CD4-positive, alpha-beta T cell treated with Interleukin-10 for 1 hour (primary cell): Measurements from ENCODE around the gene HECTD2.
"Not testable (repeated sequence)": the region's sequence is repeated elsewhere in the genome, so short reads cannot be mapped to it uniquely, and the experiment has no call there.

Experiments used
- DNase-seq: peaks from one replicate; pipeline ENCODE4 v3.0.0-alpha.2; 2020

Gene HECTD2

DNA sequence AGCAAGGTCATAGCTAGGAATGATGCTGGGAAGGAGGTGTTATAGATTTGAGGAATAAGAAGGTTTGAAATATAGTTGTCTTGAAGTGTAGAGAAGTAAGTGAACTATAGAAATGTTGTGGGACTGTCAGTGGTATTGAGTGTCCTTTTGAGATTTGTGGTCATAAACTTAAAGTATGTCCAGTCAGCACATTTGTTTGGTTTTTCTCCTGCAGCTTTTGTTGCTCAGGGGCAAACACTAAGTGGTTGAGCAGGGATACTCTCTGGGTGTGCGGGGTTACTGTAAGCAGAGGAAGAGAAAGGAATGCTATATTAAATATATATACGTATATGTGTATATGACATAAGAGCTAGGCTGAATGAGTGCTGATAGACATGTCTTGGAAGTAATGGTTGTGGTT is 67.1 kb downstream of the HECTD2 start:
- no peak for DNase-seq

DNA sequence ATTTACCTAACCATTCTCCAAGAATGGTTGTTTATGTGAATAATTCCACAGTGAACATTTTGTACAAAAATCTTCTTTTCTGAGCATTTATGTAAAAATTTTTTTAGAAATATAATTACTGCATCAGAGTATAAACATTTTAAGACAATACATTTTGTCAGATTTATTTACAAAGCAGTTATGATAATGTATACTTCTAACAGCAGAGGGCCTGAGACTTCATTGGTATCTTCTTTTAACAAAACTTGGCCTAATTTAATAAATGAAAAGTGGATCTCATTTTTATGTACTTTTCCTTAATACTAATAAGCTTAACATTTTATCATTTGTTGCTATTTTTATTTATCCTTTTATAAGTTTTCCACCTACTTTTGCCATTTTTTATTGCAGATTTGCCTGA is 69.4 kb downstream of the HECTD2 start:
- DNase-seq, result no peak

DNA sequence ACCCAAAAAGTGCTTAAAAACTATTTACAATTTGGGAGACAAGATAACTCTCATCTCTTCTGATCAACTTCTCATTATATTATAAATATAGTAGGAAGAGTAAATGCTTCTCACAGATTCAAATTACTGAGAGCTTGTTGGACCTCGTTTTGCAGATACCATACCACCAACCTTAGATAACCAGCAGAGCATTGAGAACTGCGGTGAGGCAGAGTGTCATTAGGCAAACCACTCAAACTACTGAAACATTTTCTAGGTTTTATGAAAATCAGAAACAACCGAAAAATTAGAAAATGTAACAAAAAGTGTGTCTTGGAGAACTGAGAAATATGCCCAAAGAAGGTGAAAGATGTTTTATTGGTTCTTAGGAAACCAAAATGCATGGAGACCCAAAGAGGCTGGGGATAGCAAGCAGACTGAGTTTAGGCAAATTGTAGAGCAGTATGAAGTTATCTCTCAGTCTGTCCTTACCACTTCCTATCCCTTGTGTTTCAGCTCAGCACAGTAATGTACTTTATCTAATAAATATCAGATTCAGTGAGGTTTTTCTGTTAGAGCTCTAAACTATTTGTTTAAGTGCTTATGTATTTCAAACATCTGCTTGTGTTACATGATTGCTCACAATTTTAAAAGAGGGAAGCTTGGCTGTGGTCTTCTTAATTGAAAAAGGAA is 77.9 kb downstream of the HECTD2 start:
- no peak for DNase-seq

DNA sequence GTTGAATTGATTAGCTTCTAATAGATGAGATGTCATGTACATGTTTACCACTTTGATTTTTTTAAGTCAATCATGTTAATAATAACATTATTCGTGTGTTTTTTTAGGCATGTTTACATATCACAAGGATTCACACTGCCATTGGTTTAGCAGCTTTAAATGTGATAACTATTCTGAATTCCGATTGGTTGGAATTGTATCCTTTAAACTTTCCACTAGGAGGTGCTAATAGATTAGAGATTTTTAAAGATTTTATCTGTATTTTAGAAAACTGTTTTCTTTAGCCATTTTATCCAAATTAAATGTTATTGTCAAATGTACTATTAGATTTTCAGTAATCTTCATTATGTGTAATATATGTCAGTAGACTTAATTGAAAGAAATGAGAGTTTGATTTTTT is 83.2 kb downstream of the HECTD2 start:
- no peak for DNase-seq

DNA sequence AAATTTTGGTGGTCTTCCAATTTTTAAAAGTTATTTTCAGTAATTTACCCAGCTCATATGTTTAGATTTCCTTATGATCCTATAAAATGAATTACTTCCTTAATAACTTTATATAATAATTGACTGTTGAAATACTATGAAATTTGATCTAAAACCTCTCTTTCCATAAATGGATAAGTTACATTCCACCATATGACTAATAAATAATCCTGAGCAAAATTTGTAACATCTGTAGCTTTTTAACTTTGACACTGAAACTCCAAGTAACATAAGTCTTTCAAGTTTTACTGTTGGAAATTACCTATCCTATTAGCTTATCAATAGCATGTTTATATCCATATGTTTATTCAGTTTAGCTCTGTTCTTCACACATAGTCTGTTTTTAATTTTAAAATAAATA is 85.3 kb downstream of the HECTD2 start:
- DNase-seq, result no peak

DNA sequence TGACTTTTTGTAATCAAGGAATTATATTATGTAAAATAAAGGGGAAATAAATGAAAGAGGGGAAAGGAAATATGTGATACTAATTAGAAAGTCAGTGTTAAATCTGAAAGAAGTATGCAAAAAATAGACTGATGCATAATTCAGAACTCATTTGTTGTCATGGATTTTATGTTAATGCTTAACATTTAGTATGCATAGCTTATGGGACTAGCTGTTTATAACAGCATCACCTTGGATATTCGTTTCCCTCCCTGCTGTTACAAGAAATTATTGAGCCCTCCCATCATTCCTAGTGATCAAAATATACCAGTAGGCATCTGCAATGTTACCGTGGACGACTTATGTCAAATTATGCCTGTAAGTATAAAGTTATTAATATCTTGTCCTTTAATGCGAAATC is 85.9 kb downstream of the HECTD2 start:
- no peak for DNase-seq

DNA sequence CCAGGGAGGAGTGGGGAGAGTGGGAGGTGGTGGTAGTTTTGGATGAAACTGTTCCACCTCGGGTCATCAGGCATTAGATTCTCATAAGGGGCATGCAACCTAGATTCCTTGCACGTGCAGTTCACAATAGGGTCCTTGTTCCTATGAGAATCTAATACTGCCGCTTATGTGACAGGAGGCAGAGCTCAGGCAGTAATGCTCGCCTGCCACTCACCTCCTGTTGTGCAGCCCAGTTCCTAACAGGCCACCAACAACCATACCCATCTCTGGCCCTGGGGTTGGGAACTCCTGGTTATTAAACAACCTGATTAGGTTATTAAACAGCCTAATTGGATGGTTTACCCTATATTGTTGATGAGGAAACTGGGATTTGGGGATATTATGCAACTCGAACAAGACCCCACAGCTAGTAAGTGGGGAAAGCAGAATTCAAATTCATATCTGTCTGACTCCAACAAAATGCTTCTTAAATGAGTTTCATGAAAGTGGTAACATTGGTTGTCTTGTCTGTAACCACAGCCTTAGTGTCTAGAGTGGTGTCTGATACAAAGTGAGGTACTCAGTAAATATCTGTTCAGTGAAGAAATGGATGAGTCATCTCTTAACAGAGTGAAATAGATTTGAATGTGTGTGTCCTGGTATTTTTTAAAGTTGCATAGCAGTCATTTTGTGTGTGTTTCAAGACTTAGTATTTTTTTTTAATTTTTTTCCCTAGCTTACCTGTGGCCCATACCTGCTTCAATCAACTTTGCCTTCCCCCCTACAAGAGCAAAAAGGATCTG is 101.6 kb downstream of the HECTD2 start:
- DNase-seq, result no peak

DNA sequence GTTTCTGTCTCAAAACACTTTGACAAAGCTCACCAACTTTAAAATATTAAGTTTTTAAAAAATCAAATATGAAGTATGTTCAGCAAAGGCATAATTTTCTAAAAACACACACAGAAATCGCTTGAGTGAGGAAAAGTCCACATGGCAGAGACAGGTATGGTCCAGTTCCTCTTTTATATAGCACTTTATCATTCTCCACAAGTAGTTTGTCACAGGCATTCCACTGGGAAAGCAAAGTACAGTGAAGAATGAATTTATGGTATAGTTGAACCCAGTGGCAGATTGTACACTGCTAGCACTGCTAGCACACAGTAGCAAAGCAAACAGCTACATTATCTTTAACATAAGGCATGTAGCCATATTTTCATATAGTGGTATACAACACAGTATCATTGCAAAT is 102.3 kb downstream of the HECTD2 start:
- no peak for DNase-seq

DNA sequence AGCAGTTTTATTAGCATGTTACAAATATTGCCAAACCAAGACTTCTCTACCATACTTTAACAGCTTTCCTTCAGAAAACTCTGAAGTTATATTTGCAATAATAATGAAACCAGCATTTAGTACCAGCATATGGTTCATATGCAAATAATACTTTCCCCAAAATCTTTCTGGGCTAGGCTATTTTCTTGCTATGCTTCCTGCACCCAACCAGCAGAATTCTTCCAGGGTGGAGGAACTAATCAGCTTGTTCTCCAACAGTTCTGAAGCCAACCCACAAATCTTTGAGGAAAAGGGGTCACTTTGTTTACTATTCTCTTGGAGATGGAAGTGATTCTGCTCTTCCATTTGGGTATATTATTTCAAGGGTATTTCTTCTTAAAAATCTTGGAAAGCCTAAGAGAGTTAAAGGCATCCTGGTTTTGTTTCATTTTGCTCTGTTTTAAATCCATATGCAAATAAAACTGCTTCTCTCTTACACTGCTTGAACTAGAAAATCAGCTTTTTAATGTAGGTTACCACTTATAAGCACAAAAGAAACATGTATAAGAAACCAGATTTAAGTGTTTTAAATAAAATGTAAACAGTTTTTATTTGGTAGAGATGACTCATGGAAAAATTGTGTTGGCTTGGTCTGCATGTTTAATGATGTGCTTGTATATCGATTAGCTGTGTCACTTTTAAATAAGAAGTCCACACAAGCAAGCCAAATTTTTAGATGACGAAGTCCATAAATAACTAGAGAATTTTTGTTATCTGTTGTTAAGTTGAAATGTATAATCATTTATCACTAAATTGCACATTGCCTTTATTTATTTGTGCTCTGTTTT is 103.7 kb downstream of the HECTD2 start:
- DNase-seq, result no peak

DNA sequence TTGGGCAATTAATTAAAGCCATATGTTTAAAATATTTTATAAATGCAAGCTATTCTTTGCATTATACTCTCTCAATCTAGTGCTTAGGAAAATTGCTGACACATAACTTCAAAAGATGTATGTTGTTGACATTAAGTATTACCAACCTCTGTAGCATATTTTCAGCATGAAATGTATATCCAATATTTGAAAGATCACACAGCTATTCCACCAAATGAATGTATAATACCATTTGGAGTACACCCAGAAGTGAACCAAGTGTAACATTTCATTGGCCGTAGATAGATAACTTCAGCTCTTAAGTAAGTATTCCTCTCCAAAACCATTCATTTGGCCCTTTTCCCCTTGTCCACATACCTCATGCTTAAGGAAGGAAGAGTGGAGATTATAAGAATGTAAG is 104.6 kb downstream of the HECTD2 start:
- no peak for DNase-seq

DNA sequence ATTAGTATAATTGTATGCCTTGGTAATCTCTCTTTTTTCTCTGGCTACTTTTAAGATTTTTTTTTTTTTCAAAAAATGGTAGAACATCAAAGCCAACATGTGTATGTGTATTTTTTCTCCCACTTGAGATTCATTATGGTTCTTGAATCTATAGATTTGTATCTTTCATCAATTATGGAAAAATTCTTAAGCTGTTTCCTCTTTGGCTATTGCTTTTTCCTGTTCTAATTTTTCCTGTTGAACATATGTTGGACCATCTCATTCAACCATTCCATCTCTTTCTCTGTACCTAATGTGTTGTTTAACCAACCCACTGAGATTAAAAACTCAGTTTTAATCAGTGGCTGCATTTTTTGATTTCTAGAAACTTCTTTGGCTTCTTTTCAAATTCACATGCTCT is 107.2 kb downstream of the HECTD2 start:
- DNase-seq, result no peak

DNA sequence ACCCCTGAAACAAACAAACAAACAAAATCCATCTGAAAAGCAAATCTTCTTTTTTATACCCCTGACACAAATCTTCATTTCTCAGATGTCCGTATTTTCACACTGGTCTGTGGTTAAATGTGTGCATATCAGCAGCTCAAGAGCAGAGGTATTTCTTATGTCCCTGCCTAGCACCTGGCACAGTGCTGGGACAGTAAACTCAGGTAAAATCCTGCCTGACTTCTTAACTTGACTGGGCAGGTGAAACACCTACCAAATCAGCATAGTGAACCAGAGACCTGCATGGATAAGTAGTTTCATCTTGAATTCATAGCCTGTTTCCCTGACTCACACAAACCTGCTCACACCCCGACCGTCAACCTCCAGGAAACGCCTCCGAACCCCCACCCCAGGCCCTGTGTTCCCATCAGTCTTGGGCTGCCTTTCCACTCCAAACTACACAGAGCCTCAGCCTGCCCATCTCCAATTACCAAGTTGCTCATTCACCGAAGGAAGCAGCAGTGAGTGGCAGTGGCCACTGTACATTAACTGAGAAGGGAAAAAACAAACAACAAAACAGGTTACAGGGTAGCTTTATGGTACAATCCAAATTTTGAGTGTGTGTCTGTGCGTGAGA is 109.9 kb downstream of the HECTD2 start:
- no peak for DNase-seq

DNA sequence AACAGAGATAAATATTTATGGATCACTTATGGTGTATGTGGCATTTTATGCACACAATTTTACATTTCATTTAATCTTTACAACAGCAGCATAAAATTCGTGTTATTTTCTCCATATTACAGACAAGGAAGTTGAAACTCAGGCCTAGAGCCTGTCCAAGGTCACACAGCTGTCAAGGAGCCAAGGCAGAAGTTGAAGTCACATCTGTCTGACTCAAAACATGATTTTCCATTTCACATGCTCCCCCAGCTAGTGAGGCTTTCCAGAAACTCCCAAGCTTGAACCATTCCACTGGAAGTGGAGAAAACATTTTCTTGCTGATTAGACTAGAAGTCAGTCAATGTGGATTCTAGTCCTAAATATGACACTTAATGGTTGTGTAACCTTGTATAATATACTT is 110.5 kb downstream of the HECTD2 start:
- DNase-seq, result no peak

DNA sequence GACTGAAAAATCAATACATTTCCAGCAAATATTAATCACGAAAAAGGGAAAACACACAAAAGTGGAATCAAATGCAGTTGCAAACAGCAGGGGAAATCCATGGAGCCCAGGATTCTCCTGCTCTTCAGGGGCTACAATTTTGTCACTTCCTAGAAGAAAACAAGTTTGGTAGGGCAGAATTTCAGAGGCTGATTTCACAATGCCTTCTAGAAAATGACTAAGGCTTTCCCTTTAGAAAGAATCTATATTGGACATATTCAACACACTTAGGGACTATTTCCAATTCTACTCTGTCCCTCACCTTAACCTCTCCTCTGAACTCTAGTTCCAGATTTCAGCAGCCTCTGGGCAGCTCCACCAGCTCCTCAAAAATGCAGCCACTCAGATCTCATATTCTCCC is 111.3 kb downstream of the HECTD2 start:
- no peak for DNase-seq

DNA sequence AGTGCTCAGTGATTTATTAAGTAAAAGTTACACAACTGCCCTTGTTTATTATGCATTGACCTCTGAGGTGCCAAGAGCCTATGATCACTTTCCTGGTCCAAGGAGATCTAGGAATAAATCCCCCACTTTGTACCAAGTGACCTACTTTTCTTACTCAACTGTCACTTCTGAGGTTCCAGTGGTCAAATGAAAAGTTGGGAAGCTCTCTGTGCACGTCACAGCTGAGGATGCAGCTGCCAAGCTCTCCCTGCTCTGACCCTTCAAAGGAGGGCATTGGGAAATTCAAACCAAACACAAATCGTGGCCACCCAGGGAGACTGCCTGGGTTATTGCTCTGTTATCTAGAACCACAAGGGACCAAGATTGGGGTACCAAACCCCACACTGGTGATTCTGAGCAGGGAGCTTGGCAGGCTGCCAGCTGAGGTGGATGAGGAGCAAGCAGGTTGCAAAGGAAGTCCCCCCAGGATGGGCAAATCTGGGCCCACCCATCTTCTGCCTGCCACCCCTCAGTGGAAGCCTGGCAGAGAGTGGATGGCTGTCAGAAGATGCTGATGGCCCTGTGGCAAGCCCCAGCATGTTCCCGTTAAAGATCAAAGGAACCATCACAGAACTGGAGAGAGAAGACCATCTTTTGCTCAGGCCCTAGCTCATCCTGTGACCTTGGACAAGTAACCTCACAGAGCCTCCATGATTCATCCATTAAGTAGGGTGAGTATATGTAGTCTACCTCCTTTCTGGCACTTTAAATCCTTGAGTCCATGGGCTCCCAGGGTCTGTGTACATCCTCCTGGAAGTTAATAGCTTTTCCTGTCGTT is 116.0 kb downstream of the HECTD2 start:
- DNase-seq, result no peak

DNA sequence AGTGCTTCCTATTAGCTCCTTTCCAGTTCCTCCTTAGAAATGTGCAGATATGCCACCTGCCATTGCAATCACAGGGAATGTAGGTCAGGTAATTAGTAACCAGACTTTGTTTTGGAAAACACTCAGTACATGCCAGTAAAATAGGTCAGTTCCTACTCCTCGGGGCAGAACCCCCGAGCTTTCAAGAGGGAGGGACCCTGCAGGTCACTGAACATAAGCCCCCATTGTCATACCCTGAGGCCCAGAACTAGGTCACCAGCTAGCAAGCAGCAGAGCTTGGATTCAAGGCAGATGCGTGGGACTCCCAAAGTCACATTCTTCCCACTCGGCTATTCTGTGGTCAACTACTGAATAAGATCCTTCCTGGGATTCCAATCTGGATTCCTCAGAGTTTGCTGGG is 117.9 kb downstream of the HECTD2 start:
- DNase-seq, result no peak

DNA sequence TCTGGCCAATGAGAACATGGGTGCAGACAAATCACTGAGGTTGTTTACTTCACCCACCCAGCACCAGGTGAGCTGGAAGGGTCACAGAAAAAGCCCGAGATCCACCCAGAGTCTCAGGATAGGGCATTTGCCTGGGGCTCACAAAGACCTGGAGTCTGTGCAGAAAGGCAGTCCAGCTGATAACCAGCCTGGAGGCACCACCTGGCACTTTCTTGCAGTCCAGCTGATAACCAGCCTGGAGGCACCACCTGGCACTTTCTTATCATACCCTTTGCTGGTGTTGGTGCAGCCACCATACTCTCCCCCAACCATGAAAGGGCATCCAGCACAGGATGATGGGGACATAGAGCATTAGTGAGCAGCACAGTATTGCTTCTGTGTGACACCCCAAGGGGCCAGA is 118.6 kb downstream of the HECTD2 start:
- DNase-seq, result no peak

DNA sequence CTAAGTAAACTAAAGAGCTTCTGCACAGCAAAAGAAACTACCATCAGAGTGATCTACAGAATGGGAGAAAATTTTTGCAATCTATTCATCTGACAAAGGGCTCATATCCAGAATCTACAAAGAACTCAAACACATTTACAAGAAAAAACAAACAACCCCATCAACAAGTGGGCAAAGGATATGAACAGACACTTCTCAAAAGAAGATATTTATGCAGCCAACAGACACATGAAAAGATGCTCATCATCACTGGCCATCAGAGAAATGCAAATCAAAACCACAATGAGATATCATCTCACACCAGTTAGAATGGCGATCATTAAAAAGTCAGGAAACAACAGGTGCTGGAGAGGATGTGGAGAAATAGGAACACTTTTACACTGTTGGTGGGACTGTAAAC is 124.6 kb downstream of the HECTD2 start:
- DNase-seq, result not testable (repeated sequence)

DNA sequence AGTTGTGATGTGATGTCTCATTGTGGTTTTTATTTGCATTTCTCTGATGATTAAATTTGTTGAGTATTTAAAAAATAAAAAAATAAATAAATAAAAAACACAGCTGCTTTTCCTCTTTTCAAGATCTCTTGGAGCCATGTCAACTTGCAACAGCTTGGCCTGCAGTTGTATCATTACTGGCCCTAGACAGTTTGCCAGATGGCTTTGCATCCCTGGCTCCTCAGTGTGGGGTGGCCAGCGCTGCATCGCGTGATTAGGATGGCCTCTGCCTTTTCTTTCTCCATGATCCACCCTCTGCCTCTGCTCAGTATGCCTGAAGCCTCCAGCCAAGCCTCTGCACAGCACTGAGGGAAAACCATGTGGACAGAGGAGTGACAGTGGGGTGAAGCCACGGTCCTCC is 126.0 kb downstream of the HECTD2 start:
- DNase-seq, result no peak

DNA sequence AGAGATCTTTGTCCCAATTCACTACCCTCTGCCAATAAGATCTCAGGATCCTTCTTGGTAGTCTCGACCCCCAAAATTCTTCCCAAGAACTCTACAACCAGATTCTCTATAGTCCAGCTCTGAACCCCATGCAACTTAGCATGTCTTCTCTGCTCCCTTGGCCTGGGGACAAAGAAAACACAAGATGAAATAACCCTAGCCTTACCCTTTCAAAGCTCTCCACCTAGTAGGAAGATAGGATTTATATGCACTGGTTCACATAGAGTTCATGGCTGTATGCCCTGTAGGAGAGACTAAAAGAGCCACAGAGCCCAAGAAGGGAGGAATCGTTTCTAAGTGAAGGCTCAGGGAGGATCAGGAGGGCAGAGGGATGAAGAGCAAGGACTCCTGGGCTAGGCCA is 126.6 kb downstream of the HECTD2 start:
- DNase-seq, result no peak

DNA sequence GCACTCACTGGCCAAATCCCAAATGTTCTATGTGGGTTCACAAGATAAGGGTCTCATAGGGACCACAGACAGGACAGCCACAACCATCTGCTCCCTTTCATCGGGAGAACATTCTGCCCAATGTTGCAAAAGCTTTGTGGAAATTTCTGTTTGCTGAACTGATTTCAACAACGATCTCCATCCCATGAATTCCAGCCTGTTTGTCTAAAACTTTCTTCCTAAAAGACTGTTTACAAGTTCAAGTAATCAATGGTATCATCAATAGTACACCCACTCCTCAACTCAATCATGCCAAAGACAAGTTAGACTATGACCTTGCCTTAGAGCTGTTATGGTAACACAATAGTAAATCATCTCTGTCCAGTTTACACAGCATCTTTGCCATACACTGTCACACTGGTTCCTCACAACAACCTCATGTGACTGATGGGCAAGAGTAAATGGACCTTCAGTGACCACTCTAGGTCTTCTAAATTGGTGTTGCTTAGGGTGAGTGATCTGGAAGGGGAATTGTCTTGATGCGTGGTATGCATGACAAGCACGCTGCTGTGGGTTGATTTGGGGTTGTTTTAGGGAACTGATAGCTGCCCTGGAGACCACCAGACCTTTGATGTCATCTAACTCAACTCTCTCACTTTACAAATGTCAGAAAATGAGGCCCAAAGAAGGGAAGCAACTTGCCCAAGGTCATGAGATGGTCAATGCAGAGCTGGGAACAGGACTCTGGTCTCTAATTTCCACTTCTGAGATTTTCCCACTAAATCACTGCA is 127.7 kb downstream of the HECTD2 start:
- DNase-seq, result no peak

DNA sequence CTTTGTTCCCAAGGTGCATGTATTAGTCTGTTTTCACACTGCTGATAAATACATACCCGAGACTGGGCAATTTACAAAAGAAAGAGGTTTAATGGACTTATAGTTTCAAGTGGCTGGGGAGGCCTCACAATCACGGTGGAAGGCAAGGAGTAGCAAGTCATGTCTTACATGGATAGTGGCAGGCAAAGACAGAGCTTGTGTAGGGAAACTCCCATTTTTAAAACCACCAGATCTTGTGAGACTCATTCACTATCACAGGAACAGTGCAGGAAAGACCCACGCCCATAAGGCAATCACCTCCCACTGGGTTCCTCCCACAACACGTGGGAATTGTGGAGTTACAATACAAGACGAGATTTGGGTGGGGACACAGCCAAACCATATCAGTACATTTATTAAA is 129.8 kb downstream of the HECTD2 start:
- no peak for DNase-seq
